GM12801 (cell line): ENCODE results near the gene TESMIN.

Experiments used
- TF ChIP-seq, protein P1 (sequence below): IDR thresholded peaks from one replicate; pipeline ENCODE4 v1.5.1; 2011; ENCODE audit warnings: control low read depth; ENCODE audit not compliant: insufficient read length; ENCODE audit errors: extremely low read depth

Gene TESMIN

DNA sequence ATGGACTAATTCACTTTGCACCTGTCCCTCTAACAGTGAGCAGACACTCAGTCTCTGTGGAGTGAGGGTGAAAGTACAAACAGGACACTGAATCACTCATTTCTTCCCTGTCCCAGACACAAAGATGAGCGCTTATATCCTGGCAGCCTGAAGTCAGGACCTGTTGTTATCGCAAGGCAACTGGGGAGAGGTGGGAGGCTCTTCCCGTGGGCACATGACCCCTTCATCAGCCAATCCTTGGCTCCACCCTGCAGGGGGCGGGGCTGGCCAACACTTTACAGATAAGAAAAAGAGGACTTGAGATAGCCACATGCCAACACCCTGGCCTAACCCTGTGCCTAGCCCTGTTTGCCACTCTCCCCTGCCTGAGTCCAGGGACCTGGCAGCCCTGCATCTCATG, 29.5 kb upstream of the TESMIN start:
- TF ChIP-seq, protein P1, sequence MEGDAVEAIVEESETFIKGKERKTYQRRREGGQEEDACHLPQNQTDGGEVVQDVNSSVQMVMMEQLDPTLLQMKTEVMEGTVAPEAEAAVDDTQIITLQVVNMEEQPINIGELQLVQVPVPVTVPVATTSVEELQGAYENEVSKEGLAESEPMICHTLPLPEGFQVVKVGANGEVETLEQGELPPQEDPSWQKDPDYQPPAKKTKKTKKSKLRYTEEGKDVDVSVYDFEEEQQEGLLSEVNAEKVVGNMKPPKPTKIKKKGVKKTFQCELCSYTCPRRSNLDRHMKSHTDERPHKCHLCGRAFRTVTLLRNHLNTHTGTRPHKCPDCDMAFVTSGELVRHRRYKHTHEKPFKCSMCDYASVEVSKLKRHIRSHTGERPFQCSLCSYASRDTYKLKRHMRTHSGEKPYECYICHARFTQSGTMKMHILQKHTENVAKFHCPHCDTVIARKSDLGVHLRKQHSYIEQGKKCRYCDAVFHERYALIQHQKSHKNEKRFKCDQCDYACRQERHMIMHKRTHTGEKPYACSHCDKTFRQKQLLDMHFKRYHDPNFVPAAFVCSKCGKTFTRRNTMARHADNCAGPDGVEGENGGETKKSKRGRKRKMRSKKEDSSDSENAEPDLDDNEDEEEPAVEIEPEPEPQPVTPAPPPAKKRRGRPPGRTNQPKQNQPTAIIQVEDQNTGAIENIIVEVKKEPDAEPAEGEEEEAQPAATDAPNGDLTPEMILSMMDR = no peak

DNA sequence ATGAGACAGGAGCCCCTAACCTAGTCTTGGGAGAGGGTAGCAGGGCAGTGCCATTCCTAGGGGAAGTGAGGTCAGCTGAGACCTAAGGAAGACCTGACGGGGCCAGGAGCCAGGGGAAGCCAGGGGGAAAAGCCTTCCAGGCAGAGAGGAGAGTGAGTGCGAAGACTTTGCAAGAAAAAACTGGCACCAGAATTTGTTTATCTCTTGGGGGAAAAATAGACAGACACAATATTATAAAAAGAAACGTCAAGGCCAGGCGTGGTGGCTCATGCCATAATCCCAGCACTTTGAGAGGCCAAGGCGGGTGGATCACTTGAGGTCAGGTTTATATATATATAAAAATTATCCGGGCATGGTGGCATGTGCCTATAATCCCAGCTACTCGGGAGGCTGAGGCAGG, 26.9 kb upstream of the TESMIN start:
- TF ChIP-seq, protein P1 = no peak

DNA sequence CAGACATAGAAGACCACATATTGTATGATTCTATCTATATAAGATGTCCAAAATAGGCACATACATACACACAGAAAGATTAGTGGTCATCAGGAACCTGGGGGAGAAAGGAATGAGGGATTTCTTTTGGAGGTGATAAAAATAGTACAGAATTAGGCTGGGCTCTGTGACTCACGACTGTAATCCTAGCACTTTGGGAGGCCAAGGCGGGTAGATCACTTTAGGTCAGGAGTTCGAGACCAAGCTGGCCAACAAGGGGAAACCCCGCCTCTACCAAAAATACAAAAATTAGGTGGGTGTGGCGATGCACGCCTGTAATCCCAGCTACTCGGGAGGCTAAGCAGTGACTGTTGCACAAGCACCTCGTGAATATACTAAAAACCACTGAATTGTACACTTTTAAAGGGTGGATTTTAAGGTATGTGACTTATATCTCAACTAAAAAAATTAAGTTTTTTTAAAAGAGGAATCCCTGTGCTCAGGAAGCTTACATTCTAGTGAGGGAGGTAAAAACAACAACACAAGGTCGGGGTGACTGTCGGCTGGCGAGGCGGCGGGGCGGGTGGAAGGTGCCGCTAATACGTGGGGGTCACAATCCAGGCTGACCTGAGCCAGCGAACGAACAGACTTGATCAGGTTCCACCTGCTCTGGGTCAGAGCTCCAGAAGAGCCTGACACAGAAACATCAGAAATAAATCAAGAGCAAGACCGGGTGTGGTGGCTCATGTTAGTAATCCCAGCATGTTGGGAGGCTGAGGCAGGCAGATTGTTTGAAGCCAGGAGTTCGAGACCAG, 25.3 kb upstream of the TESMIN start:
- TF ChIP-seq, protein P1 = no peak

DNA sequence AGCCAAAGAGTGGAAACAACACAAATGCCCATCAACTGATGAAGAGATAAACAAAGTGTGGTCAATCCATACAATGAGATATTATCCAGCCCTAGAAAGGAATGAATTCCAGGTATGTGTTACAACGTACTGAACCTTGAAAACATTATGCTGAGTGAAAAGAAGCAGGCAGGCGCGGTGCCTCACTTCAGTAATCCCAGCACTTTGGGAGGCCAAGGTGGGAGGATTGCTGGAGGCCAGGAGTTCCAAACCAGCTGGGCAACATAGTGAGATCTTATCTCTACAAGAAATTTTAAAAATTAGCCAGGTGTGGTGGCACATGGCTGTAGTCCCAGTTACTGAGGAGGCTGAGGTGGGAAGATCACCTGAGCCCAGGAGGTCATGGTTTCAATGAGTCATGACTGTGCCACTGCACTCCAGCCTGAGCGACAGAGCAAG, 24.6 kb upstream of the TESMIN start:
- TF ChIP-seq, protein P1 = no peak

DNA sequence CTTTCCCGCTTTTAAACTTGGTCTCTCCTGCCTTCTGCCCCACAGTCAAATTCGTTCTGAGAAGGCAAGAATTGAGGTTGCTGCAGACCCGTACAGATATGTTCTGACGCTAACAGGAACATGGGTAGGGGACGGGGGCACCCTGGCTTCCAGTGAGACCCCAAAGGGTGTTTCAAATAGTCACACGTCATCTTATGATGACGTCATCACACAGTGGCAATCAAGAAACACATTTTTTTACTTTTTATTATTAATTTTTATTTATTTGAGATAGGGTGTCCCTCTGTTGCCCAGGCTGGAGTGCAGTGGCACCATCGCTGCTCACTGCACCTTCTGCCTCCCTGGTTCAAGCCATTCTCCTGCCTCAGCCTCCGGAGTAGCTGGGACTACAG, 22.9 kb upstream of the TESMIN start:
- TF ChIP-seq, protein P1 = no peak

DNA sequence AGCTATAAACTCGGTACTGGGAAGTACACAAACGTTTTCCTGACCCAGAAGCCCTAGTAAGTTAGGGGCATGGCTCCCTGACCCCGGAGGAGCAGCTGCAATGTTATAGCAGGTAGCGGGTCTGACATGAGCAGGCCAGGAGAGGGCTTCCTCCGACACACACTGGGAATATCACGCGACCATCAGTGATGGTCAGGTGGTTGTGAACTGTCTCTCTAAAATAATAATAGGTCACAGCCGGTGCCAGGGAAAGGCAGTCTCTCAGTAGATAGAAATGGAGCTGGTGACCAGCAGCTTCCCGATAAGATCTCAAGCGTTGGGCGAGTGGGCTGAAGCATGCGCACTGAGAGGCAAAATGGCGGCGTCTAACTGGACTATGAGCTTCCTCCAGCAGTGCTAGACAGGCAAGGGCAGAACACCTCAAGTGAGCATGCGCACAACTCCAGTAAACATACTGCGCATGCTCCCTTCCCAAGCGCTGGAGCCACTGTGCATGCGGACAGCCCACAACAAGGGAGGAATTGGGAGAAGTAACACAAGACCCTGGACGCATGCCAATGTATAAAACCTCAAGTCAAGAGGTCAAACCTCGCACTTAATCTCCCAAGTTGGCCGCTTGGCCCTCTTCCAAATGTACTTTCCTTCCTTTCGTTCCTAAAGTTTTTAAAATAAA, 22.3 kb upstream of the TESMIN start:
- TF ChIP-seq, protein P1 = no peak

DNA sequence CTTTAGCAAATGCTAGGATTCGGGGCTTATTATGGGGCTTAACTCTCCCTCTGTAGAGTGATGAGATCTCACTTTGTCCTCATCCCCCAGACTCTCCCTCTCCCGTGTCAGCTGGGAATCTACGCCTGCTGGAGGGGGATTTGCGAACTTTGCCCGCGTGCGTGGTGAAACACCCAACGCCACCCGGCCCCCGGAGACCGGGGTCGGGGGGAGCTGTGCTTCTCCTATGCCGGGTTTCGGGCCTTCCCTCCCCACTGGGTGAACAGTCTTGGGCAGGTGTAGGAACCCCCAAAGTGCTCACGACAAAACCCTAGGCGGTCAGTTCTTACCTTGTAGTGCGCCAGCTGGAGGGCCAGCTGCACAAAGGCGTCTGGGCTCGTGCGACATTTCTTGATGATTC, 21.6 kb upstream of the TESMIN start:
- TF ChIP-seq, protein P1 = no peak
